ENCODE data around the gene MFSD11.
"Not testable (repeated sequence)": the region's sequence is repeated elsewhere in the genome, so short reads cannot be mapped to it uniquely, and the experiment has no call there.

Gene MFSD11

GRCh38 chr17:76740329-76741118 is 2.6 kb downstream of the MFSD11 start:
- no peak overlapping the region for H3K27ac ChIP-seq
- no peak for DNase-seq (ENCODE audit: low read depth, low spot score)

GRCh38 chr17:76742958-76743357 is 5.0 kb downstream of the MFSD11 start:
- no peak overlapping the region for H3K27ac ChIP-seq
- no peak for DNase-seq (ENCODE audit: low read depth, low spot score)

GRCh38 chr17:76744747-76745146 is 6.8 kb downstream of the MFSD11 start:
- DNase-seq (ENCODE audit: low read depth, low spot score) = no peak
- H3K27ac ChIP-seq = no peak overlapping the region

DNA sequence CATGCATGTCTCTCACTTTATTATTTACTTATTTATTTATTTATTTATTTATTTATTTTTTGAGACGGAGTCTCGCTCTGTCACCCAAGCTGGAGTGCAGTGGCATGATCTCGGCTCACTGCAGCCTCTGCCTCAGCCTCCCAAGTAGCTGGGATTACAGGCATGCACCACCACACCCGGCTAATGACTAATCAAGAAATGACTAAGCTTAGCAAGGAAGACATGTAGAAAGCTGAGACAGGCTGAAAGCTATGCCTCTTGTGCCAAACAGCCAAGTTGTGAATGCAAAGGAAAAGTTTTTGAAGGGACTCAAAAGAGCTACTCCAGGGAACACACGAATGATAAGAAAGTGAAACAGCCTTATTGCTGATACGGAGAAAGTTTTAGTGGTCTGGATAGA is 7.9 kb downstream of the MFSD11 start:
- H3K27ac ChIP-seq; DNase-seq (ENCODE audit: low read depth, low spot score): not testable (repeated sequence)

DNA sequence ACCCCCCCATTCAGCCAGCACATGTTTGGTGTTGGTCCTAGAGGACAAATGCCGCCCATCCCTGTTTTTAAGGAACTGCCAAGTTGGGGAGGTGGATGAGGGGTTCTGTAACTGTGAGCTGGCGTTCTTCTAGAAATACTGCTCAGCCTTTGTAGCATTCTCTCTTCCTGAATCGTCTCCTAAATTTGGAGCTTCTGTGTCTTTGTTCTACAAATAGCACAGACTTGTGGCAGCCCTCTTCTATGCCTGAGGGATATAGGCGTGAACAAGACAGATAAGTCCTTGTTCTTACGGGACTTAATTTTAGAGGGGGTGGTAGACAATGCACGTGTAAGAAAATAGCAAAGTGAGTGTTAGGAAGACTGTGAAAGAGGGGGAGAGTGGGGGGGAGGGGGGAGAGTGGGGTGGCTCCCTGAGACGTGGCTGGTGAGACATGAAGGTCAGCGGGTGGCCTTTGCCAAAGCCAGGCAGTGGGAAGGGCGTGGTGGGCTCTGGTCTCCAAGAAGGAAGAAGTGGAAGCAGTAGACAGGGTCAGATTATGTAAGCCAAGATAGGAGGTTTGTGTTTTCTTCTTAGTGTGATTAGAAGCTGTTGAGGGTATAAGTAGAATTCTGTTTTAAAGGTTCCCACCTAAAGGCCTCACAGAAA is 9.9 kb downstream of the MFSD11 start:
- no peak overlapping the region for H3K27ac ChIP-seq

DNA sequence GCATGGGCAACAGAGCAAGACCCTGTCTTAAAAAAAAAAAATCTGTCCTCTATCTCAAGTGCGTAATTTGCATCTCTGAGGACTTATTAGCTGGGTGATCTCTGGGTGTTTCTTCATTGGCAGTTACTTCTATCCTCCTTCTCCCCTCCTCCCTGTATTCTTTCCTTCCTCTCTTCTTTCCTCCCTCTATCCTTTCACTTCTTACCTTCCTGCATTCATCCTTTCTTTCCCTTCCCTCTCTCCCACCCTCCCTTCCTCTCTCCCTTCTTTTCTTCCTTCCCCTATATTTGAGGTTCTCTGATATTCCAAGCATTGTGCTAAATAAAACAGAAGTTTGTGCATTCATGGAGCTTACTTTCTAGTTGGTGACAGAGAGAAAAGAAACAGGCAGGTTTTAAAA is 10.7 kb downstream of the MFSD11 start:
- no peak for DNase-seq (ENCODE audit: low read depth, low spot score)
- no peak overlapping the region for H3K27ac ChIP-seq

More for the DNA sequence above, 9.9 kb downstream of the MFSD11 start:
- DNase-seq (ENCODE audit: low read depth, low spot score) = no peak

- no peak for DNase-seq (ENCODE audit: low read depth, low spot score)
- no peak overlapping the region for H3K27ac ChIP-seq
Measured at GRCh38 chr17:76751416-76751993, 13.6 kb downstream of the MFSD11 start.

DNA sequence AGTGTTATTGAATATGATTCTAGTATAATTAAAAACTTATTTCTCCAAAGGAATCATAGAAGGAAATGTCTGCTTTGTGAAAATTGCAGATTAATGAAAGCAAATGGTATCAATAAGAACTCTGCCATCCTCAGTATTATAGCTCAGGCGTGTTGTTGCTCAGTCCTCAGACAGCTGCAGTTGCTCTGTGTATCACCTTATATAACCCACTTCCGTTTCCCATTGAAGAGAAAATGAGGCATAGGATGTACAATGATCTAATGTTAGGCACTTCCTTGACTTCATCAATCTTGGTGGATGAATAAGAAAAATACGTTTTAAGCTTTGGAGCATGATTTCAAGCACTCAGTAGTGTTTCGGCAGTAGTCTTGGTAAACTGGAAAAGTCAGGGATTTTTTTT is 14.1 kb downstream of the MFSD11 start:
- no peak for DNase-seq (ENCODE audit: low read depth, low spot score)
- H3K27ac ChIP-seq = no peak overlapping the region

- DNase-seq (ENCODE audit: low read depth, low spot score) = no peak
- no peak overlapping the region for H3K27ac ChIP-seq
Measured at GRCh38 chr17:76753061-76753961, 15.4 kb downstream of the MFSD11 start.

DNA sequence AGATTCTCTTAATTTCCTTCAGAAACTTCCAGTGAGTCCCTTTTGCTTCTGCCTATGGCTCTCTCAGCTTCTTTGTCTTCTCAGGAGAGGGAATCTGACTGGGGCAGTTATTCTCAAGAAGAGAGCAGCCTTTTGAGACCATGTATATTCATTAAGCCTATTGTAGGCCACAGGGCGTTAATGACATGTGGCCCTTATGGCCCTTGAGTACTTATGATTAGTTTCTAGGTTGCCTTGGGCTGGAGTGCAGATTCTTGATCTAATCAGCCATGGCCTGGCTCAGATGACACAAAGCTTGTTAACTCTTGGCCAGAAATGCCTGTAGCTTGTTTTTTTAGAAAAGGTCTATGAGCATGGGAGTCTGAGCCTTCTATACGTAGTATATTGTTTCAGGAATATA is 17.4 kb downstream of the MFSD11 start:
- no peak for DNase-seq (ENCODE audit: low read depth, low spot score)
- no peak overlapping the region for H3K27ac ChIP-seq

GRCh38 chr17:76757256-76757655 is 19.3 kb downstream of the MFSD11 start:
- DNase-seq (ENCODE audit: low read depth, low spot score) = no peak
- no peak overlapping the region for H3K27ac ChIP-seq

DNA sequence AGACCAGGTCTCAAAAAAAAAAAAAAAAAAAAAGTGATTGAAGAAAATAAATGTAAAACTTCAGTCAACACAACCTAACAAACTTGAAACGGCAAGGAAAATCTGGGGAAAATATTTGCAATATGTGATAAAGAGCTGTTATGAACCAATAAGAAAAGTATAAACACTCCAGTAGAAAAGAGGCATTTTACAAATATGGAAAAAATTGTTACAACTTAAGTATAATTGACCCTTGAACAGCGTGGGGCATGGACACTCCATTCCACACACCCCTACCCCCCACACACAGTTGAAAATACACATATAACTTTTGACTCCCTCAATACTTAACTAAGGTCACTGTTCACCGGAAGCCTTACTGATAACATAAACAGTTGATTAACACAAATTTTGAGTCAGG is 20.7 kb downstream of the MFSD11 start:
- no peak overlapping the region for H3K27ac ChIP-seq
- no peak for DNase-seq (ENCODE audit: low read depth, low spot score)

DNA sequence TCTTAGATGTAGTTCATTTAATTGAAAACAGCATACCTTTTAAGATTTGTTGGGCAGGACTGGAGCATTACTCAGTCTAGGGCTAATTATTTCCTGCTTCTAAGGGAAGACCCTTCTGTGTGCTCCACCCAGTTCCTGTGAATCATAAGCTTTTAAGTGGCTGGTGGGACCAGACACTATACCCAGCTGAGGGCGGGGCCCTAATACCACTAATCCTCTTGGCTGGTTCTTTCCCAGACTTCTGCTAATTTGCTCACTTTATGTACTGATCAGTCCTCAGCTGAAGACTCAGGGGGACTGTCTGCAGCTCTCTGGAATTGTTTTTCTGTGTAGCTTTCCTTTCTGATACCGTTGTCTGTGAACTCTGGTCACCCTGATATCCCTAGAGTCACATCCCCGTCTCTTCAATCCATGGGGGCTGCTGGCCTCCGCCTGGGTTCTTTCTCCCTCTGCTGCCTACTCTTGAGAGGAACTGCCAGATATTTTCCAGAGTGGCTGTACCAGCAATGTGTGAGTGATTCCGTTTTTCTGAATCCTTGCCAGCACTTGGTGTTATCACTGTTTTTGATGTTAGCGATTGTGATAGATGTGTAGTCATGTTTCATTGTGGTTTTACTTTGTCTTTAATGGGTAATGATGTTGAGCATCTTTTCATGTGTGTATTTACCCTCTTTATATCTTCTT is 35.1 kb downstream of the MFSD11 start:
- DNase-seq (ENCODE audit: low read depth, low spot score) = peak; percentile 62
- H3K27ac ChIP-seq = peak overlapping the region; percentile 64

DNA sequence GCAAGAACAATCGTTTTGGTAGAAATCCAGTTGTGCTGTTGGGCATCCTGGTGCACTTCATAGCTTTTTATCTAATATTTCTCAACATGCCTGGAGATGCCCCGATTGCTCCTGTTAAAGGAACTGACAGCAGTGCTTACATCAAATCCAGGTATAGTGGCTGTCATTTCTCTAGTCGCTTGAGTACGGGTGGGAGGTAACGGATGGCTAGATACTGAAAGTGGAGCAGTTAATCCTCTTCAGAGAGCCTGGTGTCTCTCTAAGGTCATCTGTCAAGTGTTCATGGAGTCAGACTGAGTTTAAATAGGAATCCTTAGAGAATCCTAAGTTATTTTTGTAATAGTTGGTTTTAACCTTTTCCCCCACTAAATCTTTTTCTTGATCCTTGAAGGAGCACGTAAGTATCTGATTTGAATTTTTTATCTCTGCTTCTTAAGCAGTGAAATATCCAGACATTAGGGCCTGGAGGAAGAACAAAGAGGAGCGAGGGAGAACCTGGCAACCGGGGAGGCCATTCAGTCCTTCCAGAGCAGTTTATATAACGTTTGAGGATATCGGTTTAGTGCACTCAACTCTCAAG is 37.2 kb downstream of the MFSD11 start:
- no peak for DNase-seq (ENCODE audit: low read depth, low spot score)
- no peak overlapping the region for H3K27ac ChIP-seq

- no peak overlapping the region for H3K27ac ChIP-seq
- DNase-seq (ENCODE audit: low read depth, low spot score) = no peak
Measured at GRCh38 chr17:76781056-76781982, 43.4 kb downstream of the MFSD11 start.

- H3K27ac ChIP-seq = no peak overlapping the region
- no peak for DNase-seq (ENCODE audit: low read depth, low spot score)
Measured at GRCh38 chr17:76783146-76783545, 45.2 kb downstream of the MFSD11 start.

- DNase-seq (ENCODE audit: low read depth, low spot score) = no peak
- H3K27ac ChIP-seq = no peak overlapping the region
Measured at GRCh38 chr17:76784926-76785325, 47.0 kb downstream of the MFSD11 start.

DNA sequence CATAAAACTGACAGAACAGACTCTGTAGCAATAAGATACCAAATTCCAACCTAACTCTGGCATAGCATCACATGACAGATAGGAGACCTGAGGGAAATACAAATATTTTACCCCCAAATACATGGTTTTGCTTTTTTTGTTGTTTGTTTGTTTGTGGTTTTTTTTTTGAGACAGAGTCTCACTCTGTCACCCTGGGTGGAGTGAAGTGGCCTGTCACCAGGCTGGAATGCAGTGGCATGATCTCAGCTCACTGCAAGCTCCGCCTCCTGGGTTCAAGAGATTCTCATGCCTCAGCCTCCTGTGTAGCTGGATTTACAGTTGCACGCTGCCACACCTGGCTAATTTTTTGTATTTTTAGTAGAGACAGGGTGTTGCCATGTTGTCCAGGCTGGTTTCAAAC is 49.9 kb downstream of the MFSD11 start:
- peak overlapping the region; percentile 42 for H3K27ac ChIP-seq
- DNase-seq (ENCODE audit: low read depth, low spot score) = not testable (repeated sequence)
